Mesothelial cell of epicardium (in vitro differentiated cells): Measurements from ENCODE around the gene IPP. TPM values are rescaled to one million over a fixed set of nuclear protein-coding genes. Genes with fewer than 3 reads are reported as not detected.
"Not testable (repeated sequence)": the region's sequence is repeated elsewhere in the genome, so short reads cannot be mapped to it uniquely, and the experiment has no call there.

Experiments
- DNase-seq, 2 experiments: peaks; one replicate each; pipeline ENCODE4 v3.0.0; 2021; ENCODE audit warnings: low spot score in 2 of 2; ENCODE audit not compliant: unreplicated experiment in 2 of 2
- H3K27ac Mint-ChIP-seq: 2 replicates; pipeline ENCODE4 v1.8.0; 2021; ENCODE audit warnings: mixed read lengths
- H3K27me3 Mint-ChIP-seq: 2 replicates; pipeline ENCODE4 v1.8.0; 2021; ENCODE audit warnings: low read depth, mixed read lengths
- H3K36me3 Mint-ChIP-seq: 2 replicates; pipeline ENCODE4 v1.8.0; 2021; ENCODE audit warnings: mixed read lengths
- H3K4me1 Mint-ChIP-seq: 2 replicates; pipeline ENCODE4 v1.8.0; 2021; ENCODE audit warnings: mixed read lengths
- H3K4me3 Mint-ChIP-seq: 2 replicates; pipeline ENCODE4 v1.8.0; 2021; ENCODE audit warnings: mild to moderate bottlenecking, moderate library complexity, mixed read lengths
- H3K9me3 Mint-ChIP-seq: 2 replicates; pipeline ENCODE4 v1.8.0; 2021; ENCODE audit warnings: mixed read lengths
- total RNA-seq: library from RNA; stranded (reverse); gene quantifications from 3 replicates; pipeline ENCODE4 v1.2.1, GENCODE V29; 2021
- TF ChIP-seq, protein P1 (sequence below): fragments of 200-600 bp; sonication (generic); IDR thresholded peaks from one replicate; pipeline ENCODE4 v1.5.0; 2021; ENCODE audit warnings: antibody characterized with exemption; ENCODE audit not compliant: unreplicated experiment

IPP gene
- total RNA-seq, 1 donor from 2014 or later = 20.6 TPM

- Mint-ChIP-seq H3K4me1 (peaks cover 11% of the 10 kb centered on the region), H3K27me3 (no peaks in the 10 kb centered on the region), H3K36me3 (peaks cover 4% of the 10 kb centered on the region), H3K4me3 (no peak overlapping the region), H3K27ac (no peak overlapping the region), H3K9me3 (peaks cover 21% of the 10 kb centered on the region)
- no peak for DNase-seq
- TF ChIP-seq, protein P1, sequence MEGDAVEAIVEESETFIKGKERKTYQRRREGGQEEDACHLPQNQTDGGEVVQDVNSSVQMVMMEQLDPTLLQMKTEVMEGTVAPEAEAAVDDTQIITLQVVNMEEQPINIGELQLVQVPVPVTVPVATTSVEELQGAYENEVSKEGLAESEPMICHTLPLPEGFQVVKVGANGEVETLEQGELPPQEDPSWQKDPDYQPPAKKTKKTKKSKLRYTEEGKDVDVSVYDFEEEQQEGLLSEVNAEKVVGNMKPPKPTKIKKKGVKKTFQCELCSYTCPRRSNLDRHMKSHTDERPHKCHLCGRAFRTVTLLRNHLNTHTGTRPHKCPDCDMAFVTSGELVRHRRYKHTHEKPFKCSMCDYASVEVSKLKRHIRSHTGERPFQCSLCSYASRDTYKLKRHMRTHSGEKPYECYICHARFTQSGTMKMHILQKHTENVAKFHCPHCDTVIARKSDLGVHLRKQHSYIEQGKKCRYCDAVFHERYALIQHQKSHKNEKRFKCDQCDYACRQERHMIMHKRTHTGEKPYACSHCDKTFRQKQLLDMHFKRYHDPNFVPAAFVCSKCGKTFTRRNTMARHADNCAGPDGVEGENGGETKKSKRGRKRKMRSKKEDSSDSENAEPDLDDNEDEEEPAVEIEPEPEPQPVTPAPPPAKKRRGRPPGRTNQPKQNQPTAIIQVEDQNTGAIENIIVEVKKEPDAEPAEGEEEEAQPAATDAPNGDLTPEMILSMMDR = no peak
Measured at GRCh38 chr1:45753248-45754037, 3.0 kb upstream of the IPP start.

DNA sequence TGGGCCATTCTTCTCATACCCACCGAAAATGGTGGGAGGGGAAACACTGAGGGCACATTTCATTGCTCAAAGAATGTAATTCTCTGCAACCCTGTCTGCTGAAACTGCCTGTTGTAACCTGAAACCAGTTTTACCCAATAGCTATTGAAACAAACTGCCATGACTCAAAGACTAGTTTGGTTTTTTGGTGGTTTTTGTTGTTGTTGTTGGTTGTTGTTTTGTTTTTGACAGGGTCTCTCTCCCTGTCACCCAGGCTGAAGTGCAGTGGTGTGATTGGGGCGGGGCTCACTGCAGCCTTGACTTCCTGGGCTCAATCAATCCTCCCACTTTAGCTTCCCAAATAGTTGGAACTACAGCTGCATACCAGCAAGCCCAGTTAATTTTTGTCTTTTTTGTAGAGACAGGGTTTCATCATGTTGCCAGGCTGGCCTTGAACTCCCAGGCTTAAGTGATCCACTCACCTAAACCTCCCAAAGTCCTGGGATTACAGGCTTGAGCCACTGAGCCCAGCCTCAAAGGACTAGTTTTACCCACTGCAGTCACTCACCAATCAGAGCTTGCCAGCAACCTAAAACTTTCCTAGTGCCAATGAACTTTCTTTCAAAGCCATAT lies 2.1 kb upstream of the IPP start:
- Mint-ChIP-seq H3K4me3 (no peak overlapping the region), H3K36me3 (peaks cover 4% of the 10 kb centered on the region), H3K27me3 (no peaks in the 10 kb centered on the region), H3K27ac (no peak overlapping the region), H3K9me3 (peaks cover 21% of the 10 kb centered on the region), H3K4me1 (peaks cover 11% of the 10 kb centered on the region)
- DNase-seq = no peak
- TF ChIP-seq, protein P1 = no peak

DNA sequence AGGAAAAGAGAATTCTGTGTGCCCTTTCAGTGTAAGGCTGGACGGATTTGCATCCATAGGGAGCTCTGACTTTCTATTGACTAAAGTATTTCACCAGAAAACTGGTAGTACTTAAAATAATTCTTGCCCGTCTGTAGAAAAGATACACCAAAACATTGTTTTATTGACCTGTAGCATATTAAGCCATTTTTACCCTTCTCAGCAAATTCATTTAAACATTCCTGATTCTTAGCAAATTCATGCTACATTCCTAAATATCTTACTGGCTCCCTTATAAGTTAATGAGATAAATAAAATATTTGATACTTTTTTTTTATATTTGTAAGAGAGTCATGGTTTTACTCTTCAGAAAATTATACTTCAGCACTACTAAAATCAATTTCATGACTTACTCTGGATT lies 1.6 kb upstream of the IPP start:
- Mint-ChIP-seq H3K4me3 (peak overlapping the region; percentile 6), H3K27me3 (no peaks in the 10 kb centered on the region), H3K4me1 (peaks cover 11% of the 10 kb centered on the region), H3K9me3 (peaks cover 21% of the 10 kb centered on the region), H3K36me3 (peaks cover 4% of the 10 kb centered on the region), H3K27ac (no peak overlapping the region)
- DNase-seq = no peak
- TF ChIP-seq, protein P1 = no peak

DNA sequence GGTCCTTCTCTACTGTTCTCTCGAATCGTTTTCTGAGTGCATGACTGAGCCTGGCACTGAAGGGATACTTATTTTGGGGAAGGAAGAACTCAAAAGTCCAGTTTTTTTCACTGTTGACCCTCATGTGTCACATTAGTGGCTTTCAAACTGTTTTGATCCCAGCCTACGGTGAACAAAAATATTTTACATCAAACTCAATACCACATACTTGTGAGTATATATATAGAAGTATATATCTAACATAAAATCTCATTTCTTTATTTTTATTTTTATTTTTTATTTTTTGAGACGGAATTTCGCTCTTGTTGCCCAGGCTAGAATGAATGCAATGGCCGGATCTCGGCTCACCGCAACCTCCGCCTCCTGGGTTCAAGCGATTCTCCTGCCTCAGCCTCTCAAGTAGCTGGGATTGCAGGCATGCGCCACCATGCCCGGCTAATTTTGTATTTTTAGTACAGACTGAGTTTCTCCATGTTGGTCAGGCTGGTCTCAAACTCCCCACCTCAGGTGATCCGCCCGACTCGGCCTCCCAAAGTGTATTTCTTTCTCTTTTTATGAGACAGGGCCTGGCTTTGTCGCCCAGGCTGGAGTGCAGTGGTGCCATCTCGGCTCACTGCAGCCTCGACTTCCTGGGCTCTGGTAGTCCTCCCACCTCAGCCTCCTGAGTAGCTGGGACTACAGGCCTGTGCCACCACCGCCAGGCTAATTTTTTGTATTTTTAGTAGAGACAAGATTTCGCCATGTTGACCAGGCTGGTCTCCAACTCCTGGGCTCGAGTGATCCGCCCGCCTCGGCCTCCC lies 786 bp upstream of the IPP start:
- peak overlapping the region; percentile 91 for H3K4me3 Mint-ChIP-seq
- not testable (repeated sequence) for H3K36me3 Mint-ChIP-seq
- H3K9me3 Mint-ChIP-seq = peaks cover 21% of the 10 kb centered on the region

GRCh38 chr1:45746922-45747321 lies 3.5 kb downstream of the IPP start:
- Mint-ChIP-seq H3K4me1 (peaks cover 11% of the 10 kb centered on the region), H3K27me3 (no peaks in the 10 kb centered on the region), H3K27ac (peak overlapping the region; percentile 39), H3K36me3 (peaks cover 13% of the 10 kb centered on the region), H3K9me3 (no peaks in the 10 kb centered on the region), H3K4me3 (no peak overlapping the region)
- TF ChIP-seq, protein P1 = no peak
- no peak for DNase-seq

More for the DNA sequence above, 786 bp upstream of the IPP start:
- DNase-seq, H3K27me3 Mint-ChIP-seq: not testable (repeated sequence)
- Mint-ChIP-seq H3K4me1 (peaks cover 11% of the 10 kb centered on the region), H3K27ac (peak overlapping the region; percentile 98)

DNA sequence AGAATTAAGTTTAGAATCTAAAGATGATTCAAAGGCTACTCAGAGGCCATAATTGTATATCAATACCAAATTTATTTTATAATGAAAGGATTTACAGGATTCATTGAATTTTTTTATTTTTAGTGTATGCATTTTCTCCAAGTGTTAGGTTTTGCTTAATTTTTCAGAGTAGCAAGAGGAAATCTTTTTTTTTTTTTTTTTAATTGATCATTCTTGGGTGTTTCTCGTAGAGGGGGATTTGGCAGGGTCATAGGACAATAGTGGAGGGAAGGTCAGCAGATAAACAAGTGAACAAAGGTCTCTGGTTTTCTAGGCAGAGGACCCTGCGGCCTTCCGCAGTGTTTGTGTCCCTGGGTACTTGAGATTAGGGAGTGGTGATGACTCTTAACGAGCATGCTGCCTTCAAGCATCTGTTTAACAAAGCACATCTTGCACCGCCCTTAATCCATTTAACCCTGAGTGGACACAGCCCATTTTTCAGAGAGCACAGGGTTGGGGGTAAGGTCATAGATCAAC lies 10.8 kb downstream of the IPP start:
- H3K4me1 Mint-ChIP-seq, H3K4me3 Mint-ChIP-seq, H3K27me3 Mint-ChIP-seq, DNase-seq, H3K27ac Mint-ChIP-seq, H3K9me3 Mint-ChIP-seq: not testable (repeated sequence)
- H3K36me3 Mint-ChIP-seq = peaks cover 29% of the 10 kb centered on the region
